Measurements from ENCODE around the gene EXOC2.

Gene EXOC2

GRCh38 chr6:465531-466348 lies 227.2 kb downstream of the EXOC2 start:
- H3K9me3 ChIP-seq (ENCODE audit: low read depth, low read length) = no peaks in the 10 kb centered on the region
- no peak for TF ChIP-seq EZH2 (IDR thresholded peaks at IDR 0.05)
- no peak for TF ChIP-seq FOXP2 (optimal IDR thresholded peaks at IDR 0.05; ENCODE audit: control extremely low read depth, extremely low read length, insufficient read depth)
- TF ChIP-seq POLR2AphosphoS5 (IDR thresholded peaks at IDR 0.05; ENCODE audit: borderline replicate concordance, low read depth, low read length) = no peak
- no peaks in the 10 kb centered on the region for H3K36me3 ChIP-seq (ENCODE audit: insufficient read depth, low read length)
- H3K4me3 ChIP-seq = no peak overlapping the region
- DNase-seq (ENCODE audit: low read depth, low spot score) = no peak
- H3K9ac ChIP-seq (ENCODE audit: insufficient read length) = no peak overlapping the region
- H3K27ac ChIP-seq = no peak overlapping the region

GRCh38 chr6:456887-457286 lies 236.1 kb downstream of the EXOC2 start:
- H3K36me3 ChIP-seq (ENCODE audit: insufficient read depth, low read length) = no peaks in the 10 kb centered on the region
- H3K27ac ChIP-seq = no peak overlapping the region
- no peak for TF ChIP-seq EZH2 (IDR thresholded peaks at IDR 0.05)
- TF ChIP-seq FOXP2 (optimal IDR thresholded peaks at IDR 0.05; ENCODE audit: control extremely low read depth, extremely low read length, insufficient read depth) = no peak
- TF ChIP-seq POLR2AphosphoS5 (IDR thresholded peaks at IDR 0.05; ENCODE audit: borderline replicate concordance, low read depth, low read length) = no peak
- no peaks in the 10 kb centered on the region for H3K9me3 ChIP-seq (ENCODE audit: low read depth, low read length)
- DNase-seq (ENCODE audit: low read depth, low spot score) = no peak
- H3K4me3 ChIP-seq = no peak overlapping the region
- H3K9ac ChIP-seq (ENCODE audit: insufficient read length) = no peak overlapping the region

- TF ChIP-seq FOXP2 (optimal IDR thresholded peaks at IDR 0.05; ENCODE audit: control extremely low read depth, extremely low read length, insufficient read depth) (no peak), POLR2AphosphoS5 (IDR thresholded peaks at IDR 0.05; ENCODE audit: borderline replicate concordance, low read depth, low read length) (no peak), EZH2 (IDR thresholded peaks at IDR 0.05) (no peak)
- no peak for DNase-seq (ENCODE audit: low read depth, low spot score)
Measured at GRCh38 chr6:456358-456867, 236.5 kb downstream of the EXOC2 start.

GRCh38 chr6:455835-456234 lies 237.1 kb downstream of the EXOC2 start:
- TF ChIP-seq POLR2AphosphoS5 (IDR thresholded peaks at IDR 0.05; ENCODE audit: borderline replicate concordance, low read depth, low read length) (no peak), FOXP2 (optimal IDR thresholded peaks at IDR 0.05; ENCODE audit: control extremely low read depth, extremely low read length, insufficient read depth) (no peak), EZH2 (IDR thresholded peaks at IDR 0.05) (no peak)
- Histone ChIP-seq H3K36me3 (ENCODE audit: insufficient read depth, low read length) (no peaks in the 10 kb centered on the region), H3K9ac (ENCODE audit: insufficient read length) (no peak overlapping the region), H3K4me3 (no peak overlapping the region), H3K9me3 (ENCODE audit: low read depth, low read length) (no peaks in the 10 kb centered on the region), H3K27ac (no peak overlapping the region)
- DNase-seq (ENCODE audit: low read depth, low spot score) = no peak

More at GRCh38 chr6:456358-456867, 236.5 kb downstream of the EXOC2 start:
- H3K27ac ChIP-seq = no peak overlapping the region
- no peaks in the 10 kb centered on the region for H3K36me3 ChIP-seq (ENCODE audit: insufficient read depth, low read length)
- H3K9ac ChIP-seq (ENCODE audit: insufficient read length) = no peak overlapping the region
- H3K4me3 ChIP-seq = no peak overlapping the region
- H3K9me3 ChIP-seq (ENCODE audit: low read depth, low read length) = no peaks in the 10 kb centered on the region

- no peak for DNase-seq (ENCODE audit: low read depth, low spot score)
- Histone ChIP-seq H3K4me3 (no peak overlapping the region), H3K9ac (ENCODE audit: insufficient read length) (no peak overlapping the region), H3K27ac (no peak overlapping the region), H3K36me3 (ENCODE audit: insufficient read depth, low read length) (no peaks in the 10 kb centered on the region), H3K9me3 (ENCODE audit: low read depth, low read length) (no peaks in the 10 kb centered on the region)
- TF ChIP-seq FOXP2 (optimal IDR thresholded peaks at IDR 0.05; ENCODE audit: control extremely low read depth, extremely low read length, insufficient read depth) (no peak), POLR2AphosphoS5 (IDR thresholded peaks at IDR 0.05; ENCODE audit: borderline replicate concordance, low read depth, low read length) (no peak), EZH2 (IDR thresholded peaks at IDR 0.05) (no peak)
Measured at GRCh38 chr6:455006-455585, 237.8 kb downstream of the EXOC2 start.

- Histone ChIP-seq H3K36me3 (ENCODE audit: insufficient read depth, low read length) (no peaks in the 10 kb centered on the region), H3K9ac (ENCODE audit: insufficient read length) (no peak overlapping the region), H3K27ac (no peak overlapping the region), H3K4me3 (no peak overlapping the region), H3K9me3 (ENCODE audit: low read depth, low read length) (no peaks in the 10 kb centered on the region)
- no peak for DNase-seq (ENCODE audit: low read depth, low spot score)
- TF ChIP-seq FOXP2 (optimal IDR thresholded peaks at IDR 0.05; ENCODE audit: control extremely low read depth, extremely low read length, insufficient read depth) (no peak), POLR2AphosphoS5 (IDR thresholded peaks at IDR 0.05; ENCODE audit: borderline replicate concordance, low read depth, low read length) (no peak)
Measured at GRCh38 chr6:454148-454991, 238.6 kb downstream of the EXOC2 start.

GRCh38 chr6:453152-453551 lies 239.8 kb downstream of the EXOC2 start:
- Histone ChIP-seq H3K9ac (ENCODE audit: insufficient read length) (no peak overlapping the region), H3K4me3 (no peak overlapping the region), H3K27ac (no peak overlapping the region), H3K36me3 (ENCODE audit: insufficient read depth, low read length) (no peaks in the 10 kb centered on the region), H3K9me3 (ENCODE audit: low read depth, low read length) (no peaks in the 10 kb centered on the region)
- TF ChIP-seq POLR2AphosphoS5 (IDR thresholded peaks at IDR 0.05; ENCODE audit: borderline replicate concordance, low read depth, low read length) (no peak), FOXP2 (optimal IDR thresholded peaks at IDR 0.05; ENCODE audit: control extremely low read depth, extremely low read length, insufficient read depth) (no peak), EZH2 (IDR thresholded peaks at IDR 0.05) (no peak)
- DNase-seq (ENCODE audit: low read depth, low spot score) = no peak

Data from SK-N-MC (cell line).